T follicular helper cell (primary cell): ENCODE data around the gene AHRR.
"Not testable (repeated sequence)": the region's sequence is repeated elsewhere in the genome, so short reads cannot be mapped to it uniquely, and the experiment has no call there.

Experiments
- DNase-seq: peaks from one replicate; pipeline ENCODE4 v3.0.0-alpha.2; 2020; ENCODE audit warnings: low read depth

Gene AHRR

GRCh38 chr5:475704-476101 is 154.2 kb downstream of the AHRR start:
- DNase-seq = no peak

DNA sequence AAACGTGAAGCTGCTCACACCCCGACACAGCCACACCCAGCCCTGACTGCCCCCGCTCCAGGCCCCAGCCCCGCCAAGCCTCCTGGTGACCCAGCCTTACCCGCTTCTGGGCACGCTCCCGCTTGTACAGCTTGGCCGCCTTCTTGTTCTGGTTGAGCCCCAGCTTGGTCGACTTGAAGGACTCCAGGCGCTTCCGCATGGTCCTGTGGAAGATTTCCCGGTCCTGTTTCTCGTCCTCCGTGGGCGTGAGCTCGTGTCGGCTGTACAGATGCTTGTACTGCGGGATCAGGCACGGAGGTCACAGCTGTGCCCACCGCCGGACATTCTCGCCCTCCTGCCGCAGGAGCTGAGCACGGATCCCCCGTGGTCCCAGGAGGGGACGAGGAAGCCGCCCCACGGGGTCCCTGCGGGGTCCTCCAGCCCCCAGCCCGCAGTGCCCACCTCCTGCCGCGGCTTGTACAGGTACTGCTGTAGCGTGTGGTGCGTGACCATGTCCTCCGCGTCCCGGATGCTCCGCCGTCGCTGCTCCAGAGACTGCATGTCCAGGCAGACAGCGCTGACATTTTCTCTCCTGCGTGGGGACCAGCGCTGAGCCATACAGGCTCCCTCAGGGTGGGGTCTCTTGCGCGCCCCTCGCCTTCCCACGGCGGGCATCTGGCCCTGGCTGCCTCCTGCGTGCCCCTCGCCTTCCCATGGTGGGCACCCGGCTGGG is 154.7 kb downstream of the AHRR start:
- no peak for DNase-seq

GRCh38 chr5:476814-477175 is 155.3 kb downstream of the AHRR start:
- DNase-seq = no peak

DNA sequence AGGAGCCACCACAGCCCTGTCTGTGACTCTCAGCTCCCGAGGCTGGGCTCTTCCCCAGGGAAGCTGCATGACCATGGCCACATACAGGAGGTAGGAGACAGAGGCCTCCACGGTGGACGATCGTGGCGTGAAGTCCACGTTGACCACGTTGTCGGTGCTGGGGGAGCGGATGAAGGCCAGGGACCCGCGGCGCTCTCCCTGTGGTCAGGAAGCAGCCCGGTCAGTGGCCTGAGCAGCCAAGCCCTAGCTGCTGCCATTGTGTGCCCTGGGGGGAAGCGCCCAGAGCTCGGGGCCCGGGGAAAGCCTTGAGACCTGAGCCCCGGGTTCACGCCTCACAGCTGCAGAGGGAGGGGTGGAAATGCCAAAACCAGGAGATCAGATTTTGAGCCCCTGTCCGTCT is 155.7 kb downstream of the AHRR start:
- no peak for DNase-seq

DNA sequence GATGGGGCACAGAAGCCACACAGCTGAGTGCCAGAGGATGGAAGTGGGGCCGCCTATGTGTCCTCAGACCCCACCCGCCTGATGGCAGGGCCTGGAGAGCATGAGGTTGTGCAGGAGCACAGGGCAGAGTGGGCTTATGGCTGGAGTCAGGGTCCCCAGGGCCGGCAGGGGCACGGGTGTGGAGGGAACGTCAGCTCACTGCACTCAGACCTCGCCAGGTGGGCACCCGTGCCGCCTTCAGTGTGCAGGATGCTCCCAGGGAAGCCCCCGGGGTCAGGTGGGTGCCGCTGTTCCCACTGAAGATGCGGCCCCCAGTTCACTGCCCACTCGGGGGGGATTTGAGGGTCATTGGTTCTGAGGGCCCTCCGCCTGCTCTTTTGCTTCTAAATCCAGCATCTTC is 156.4 kb downstream of the AHRR start:
- no peak for DNase-seq

- DNase-seq = no peak
Measured at GRCh38 chr5:478369-478981, 157.0 kb downstream of the AHRR start.

- DNase-seq = no peak
Measured at GRCh38 chr5:478982-479535, 157.5 kb downstream of the AHRR start.

DNA sequence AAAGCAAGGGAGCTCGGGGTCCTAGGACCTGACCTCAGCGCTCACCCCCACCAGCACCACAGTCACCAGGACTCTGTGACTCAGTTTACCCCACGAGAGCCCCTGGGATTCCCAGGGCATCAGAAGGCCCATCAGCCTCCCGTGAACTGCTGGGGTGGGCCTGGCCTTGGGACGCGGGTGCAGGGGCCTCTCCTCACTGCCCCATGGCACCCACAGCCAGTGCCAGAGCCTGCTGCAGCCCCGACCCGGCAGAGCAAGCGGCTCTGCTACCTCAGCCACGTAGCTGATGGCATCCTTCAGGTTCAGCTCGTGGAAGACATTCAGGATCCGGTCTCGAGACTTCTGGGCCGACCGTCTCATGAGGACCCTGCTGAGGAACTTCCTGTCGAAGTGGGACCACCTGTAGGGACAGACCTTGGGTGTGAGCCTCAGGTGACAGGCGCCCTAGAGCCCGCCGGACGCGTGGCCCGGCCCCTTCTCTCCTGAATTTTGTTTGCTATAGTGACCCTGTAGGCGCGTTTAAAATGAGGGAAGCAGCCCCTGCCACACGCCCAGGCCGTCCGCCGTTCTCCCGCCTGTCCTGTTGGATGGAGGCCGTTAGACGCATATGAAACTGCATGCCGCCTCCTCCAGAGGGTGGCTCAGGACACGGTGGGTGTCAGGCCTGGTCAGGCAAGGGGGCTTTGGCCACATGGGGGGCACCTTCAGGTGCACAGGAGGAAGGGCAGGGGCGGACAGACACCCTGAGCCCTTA is 158.2 kb downstream of the AHRR start:
- no peak for DNase-seq

DNA sequence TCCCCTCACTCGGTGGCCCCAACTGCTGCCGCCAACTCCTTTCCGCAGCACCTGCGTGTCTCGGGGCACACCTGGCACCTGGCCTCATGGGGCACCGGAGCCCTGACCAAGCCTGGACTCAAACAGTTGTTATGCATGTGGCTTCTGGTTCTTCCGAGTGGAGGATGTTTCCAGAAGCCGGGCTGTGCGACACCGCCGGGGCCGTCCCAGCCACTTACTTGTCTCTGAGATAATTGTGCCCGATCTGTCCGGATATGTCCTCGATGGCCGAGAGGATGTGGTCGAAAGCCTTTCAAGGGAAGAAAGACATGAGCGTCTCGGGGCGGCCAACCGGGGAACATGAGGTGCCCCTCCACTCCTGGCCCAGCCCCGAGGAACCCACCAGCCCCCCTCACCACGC is 159.8 kb downstream of the AHRR start:
- no peak for DNase-seq

DNA sequence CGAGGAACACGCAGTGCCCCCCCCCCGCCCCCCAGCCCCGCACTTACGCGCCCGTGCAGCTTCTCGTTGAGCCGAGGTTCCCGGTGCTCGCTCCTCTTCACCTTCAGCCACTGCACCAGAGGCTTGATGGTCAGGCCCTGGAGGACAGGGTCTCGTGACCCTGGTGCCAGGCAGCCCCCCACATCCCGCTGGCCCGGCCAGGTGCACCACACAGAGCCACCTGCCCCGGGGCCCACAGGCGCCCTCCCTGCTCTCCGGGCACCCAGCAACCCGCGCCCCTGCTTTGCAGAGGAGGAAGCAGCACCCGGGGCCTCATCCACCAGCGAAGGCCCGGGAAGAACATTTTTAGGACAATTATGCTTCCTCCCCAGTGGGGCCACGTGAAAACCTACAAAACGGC is 160.5 kb downstream of the AHRR start:
- no peak for DNase-seq

- no peak for DNase-seq
Measured at GRCh38 chr5:482506-482905, 161.0 kb downstream of the AHRR start.

DNA sequence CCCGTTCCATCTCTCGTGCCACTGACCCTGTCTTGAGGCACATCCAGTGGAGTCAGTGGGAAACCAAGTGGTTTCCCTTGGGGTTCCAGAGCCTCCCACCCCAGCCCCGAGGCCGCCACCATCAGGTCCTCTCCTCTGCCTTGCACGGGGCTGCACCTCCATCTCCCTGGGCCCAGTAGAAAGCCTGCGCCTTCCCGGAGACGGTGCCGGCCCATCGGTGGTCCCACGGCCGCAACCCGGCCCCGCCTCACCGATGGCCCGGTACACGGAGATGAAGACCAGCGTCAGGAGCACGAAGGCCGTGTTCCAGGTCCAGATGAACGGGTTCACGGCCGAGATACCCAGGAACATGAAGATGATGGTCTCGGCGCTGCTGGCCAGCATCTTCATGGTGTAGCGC is 161.5 kb downstream of the AHRR start:
- DNase-seq = no peak

GRCh38 chr5:483434-484140 is 162.1 kb downstream of the AHRR start:
- DNase-seq = no peak

GRCh38 chr5:484556-484955 is 163.0 kb downstream of the AHRR start:
- DNase-seq = no peak

GRCh38 chr5:485113-485945 is 163.8 kb downstream of the AHRR start:
- no peak for DNase-seq

GRCh38 chr5:485946-486491 is 164.5 kb downstream of the AHRR start:
- no peak for DNase-seq

GRCh38 chr5:486597-486996 is 165.1 kb downstream of the AHRR start:
- DNase-seq = not testable (repeated sequence)
